K562 (cell line): ENCODE results near the gene ACTR5. TPM values are rescaled to one million over a fixed set of nuclear protein-coding genes. Genes with fewer than 3 reads are reported as not detected.

Experiments
- FOXK1 ChIP-seq: sonication (generic); formaldehyde crosslinking; IDR thresholded peaks from 2 replicates; pipeline ENCODE4 v1.8.0; 2022; ENCODE audit warnings: missing genetic modification reagents, mild to moderate bottlenecking, borderline replicate concordance
- MAFG ChIP-seq: fragments of 450-650 bp; conservative IDR thresholded peaks from 2 replicates; pipeline ENCODE4 v1.6.1; 2016; ENCODE audit warnings: missing genetic modification characterization, missing compliant biosample characterization
- MLX ChIP-seq, 2 experiments: fragments of 450-650 bp in 1 of 2; sonication (generic) in 1 of 2; formaldehyde crosslinking; conservative IDR thresholded peaks; 2 replicates each; pipeline versions ENCODE4 v1.4.0 to v1.8.1; 2020 to 2022; ENCODE audit warnings: mild to moderate bottlenecking in 1 of 2, missing genetic modification reagents in 1 of 2
- MXD1 ChIP-seq: fragments of 250-450 bp; sonication (Bioruptor Pico); IDR thresholded peaks from 2 replicates; pipeline ENCODE4 v1.8.0; 2021; ENCODE audit warnings: borderline replicate concordance, mild to moderate bottlenecking, moderate library complexity; ENCODE audit not compliant: poor library complexity, severe bottlenecking
- NCOR1 ChIP-seq: fragments of 450-650 bp; IDR thresholded peaks from 2 replicates; pipeline ENCODE4 v1.6.1; 2016; ENCODE audit warnings: mild to moderate bottlenecking, moderate library complexity
- SP2 ChIP-seq: IDR thresholded peaks from 2 replicates; pipeline ENCODE4 v1.6.1; 2011; ENCODE audit warnings: mild to moderate bottlenecking, low read depth, low read length, moderate library complexity; ENCODE audit not compliant: poor library complexity, severe bottlenecking; ENCODE audit errors: extremely low read depth
- ZBTB33 ChIP-seq: sonication (generic); formaldehyde crosslinking; IDR thresholded peaks from 2 replicates; pipeline ENCODE4 v1.8.1; 2023; ENCODE audit warnings: mild to moderate bottlenecking, missing genetic modification reagents
- ZBTB40 ChIP-seq, 2 experiments: fragments of 450-650 bp in 1 of 2; sonication (generic) in 1 of 2; formaldehyde crosslinking in 1 of 2; IDR thresholded peaks; 2 replicates each; pipeline versions ENCODE4 v1.7.1 to v1.9.0; 2016 to 2022; ENCODE audit warnings: inconsistent platforms in 1 of 2, mild to moderate bottlenecking in 1 of 2, missing genetic modification reagents in 1 of 2
- ZBTB43 ChIP-seq: sonication (generic); formaldehyde crosslinking; IDR thresholded peaks from 2 replicates; pipeline ENCODE4 v1.8.0; 2023; ENCODE audit warnings: mild to moderate bottlenecking, missing genetic modification reagents
- ZNF324 ChIP-seq: fragments of 250-450 bp; sonication (Bioruptor Pico); IDR thresholded peaks from 2 replicates; pipeline ENCODE4 v1.4.0; 2020; ENCODE audit warnings: mild to moderate bottlenecking
- ZNF354B ChIP-seq: fragments of 250-450 bp; sonication (Bioruptor Pico); IDR thresholded peaks from 2 replicates; pipeline ENCODE4 v1.4.0; 2020
- ZNF408 ChIP-seq: fragments of 250-450 bp; sonication (Bioruptor Pico); IDR thresholded peaks from 2 replicates; pipeline ENCODE4 v1.4.0; 2020; ENCODE audit warnings: low read depth, mild to moderate bottlenecking, moderate library complexity
- polyA plus RNA-seq, 8 experiments: library from polyadenylated mRNA; depleted of rRNA in 4 of 8; stranded (reverse) in 5 of 8; unstranded in 3 of 8; fragments of >200 nt; fragmentation: Nextera tagmentation in 2 of 8; fragmentation: Illumina TruSeq in 1 of 8; extraction: Ambion mirVana in 2 of 8; extraction: Trizol in 1 of 8; gene quantifications; 2 replicates each; pipeline versions ENCODE4 v1.2.1 to v1.2.3, GENCODE V29; 2011 to 2014; ENCODE audit warnings: inconsistent platforms in 1 of 8, missing spikeins in 1 of 8
- total RNA-seq, 7 experiments: library from RNA; depleted of rRNA in 6 of 7; stranded (reverse); fragments of >200 nt in 6 of 7; fragmentation: Illumina TruSeq in 2 of 7; extraction: Trizol in 2 of 7; gene quantifications; 2 replicates each; pipeline versions ENCODE4 v1.2.1 to v1.2.3, GENCODE V29; 2011 to 2021; ENCODE audit warnings: low replicate concordance in 1 of 7

Gene ACTR5
- total and polyA plus RNA-seq, 9 of the 15 experiments (the other 6 are each of a cell fraction or from before 2014, with no cell fraction given) = 0.93 to 18.8 (median 12.9) TPM

- TF ChIP-seq ZBTB33 (CRISPR knock-in tag) (no peak), MAFG (tag) (no peak), ZNF408 (CRISPR knock-in tag) (no peak), MXD1 (CRISPR knock-in tag) (no peak), MLX (CRISPR knock-in tag; conservative IDR thresholded peaks at IDR 0.05) (no peak), ZBTB40 (IDR thresholded peaks at IDR 0.05) (no peak), ZBTB40 (CRISPR knock-in tag; IDR thresholded peaks at IDR 0.05) (no peak), SP2 (no peak), ZBTB43 (no peak), ZNF324 (CRISPR knock-in tag) (no peak), NCOR1 (no peak), FOXK1 (CRISPR knock-in tag) (no peak), ZNF354B (CRISPR knock-in tag) (no peak)
Observed at GRCh38 chr20:38748097-38748860, at the start of gene ACTR5 (continued).
